Activated naive CD4-positive, alpha-beta T cell treated with anti-CD3 and anti-CD28 coated beads for 36 hours (primary cell): ENCODE results near the gene PDSS1. TPM values are rescaled to one million over a fixed set of nuclear protein-coding genes. Genes with fewer than 3 reads are reported as not detected.

Experiments used
- CTCF ChIA-PET: fragments of 350-600 bp; sonication (Branson Sonifier 250); formaldehyde crosslinking; loops from one replicate; lab custom pipeline; 2021; ENCODE audit warnings: antibody characterized with exemption; lab: Charles Lee
- DNase-seq: peaks from one replicate; pipeline ENCODE4 v3.0.0-alpha.2; 2020
- H3K27ac Mint-ChIP-seq: one replicate; pipeline ENCODE4 v1.8.0; 2021; ENCODE audit warnings: mild to moderate bottlenecking, mixed read lengths
- H3K27me3 Mint-ChIP-seq: one replicate; pipeline ENCODE4 v1.8.0; 2021; ENCODE audit warnings: low read depth, mixed read lengths
- H3K36me3 Mint-ChIP-seq: one replicate; pipeline ENCODE4 v1.8.0; 2021; ENCODE audit warnings: low read depth, mixed read lengths
- H3K4me1 Mint-ChIP-seq: one replicate; pipeline ENCODE4 v1.8.0; 2021; ENCODE audit warnings: low read depth, mixed read lengths
- H3K4me3 Mint-ChIP-seq: one replicate; pipeline ENCODE4 v1.8.0; 2021; ENCODE audit warnings: mild to moderate bottlenecking, moderate library complexity, mixed read lengths
- H3K9me3 Mint-ChIP-seq: one replicate; pipeline ENCODE4 v1.8.0; 2021; ENCODE audit warnings: mixed read lengths
- intact Hi-C: fragments of 100-400 bp; cut with micrococcal nuclease; formaldehyde crosslinking; loops from one replicate; pipeline ENCODE4 v1.15.1; 2023
- total RNA-seq, 2 experiments: library from RNA; stranded (reverse); gene quantifications; one replicate each; pipeline ENCODE4 v1.2.3, GENCODE V29; 2021

Gene PDSS1
- total RNA-seq, 2 experiments from 2014 or later, result 14.5 to 16.0 TPM

DNA sequence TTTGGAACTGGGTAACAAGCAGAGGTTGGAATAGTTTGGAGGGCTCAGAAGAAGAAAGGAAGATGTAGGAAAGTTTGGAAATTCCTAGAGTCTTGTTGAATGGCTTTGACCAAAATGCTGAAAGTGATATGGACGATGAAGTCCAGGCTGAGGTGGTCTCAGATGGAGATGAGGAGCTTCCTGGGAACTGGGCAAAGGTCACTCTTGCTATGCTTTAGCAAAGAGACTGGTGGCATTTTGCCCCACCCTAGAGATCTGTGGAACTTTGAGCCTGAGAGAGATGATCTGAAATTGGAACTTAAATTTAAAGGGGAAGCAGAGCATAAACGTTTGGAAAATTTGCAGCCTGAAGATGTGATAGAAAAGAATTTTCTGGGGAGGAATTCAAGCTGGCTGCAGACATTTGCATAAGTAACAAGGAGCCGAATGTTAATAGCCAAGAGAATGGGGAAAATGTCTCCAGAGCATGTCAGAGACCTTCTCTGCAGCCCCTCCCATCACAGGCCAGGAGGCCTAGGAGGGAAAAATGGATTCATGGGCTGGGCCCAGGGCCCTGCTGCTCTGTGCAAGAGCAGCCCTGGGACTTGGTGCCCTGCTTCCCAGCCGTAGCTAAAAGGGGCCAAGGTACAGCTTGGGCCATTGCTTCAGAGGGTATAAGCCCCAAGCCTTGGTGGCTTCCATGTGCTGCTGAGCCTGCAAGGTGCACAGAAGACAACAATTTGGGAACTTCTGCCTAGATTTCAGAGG is 3.6 kb downstream of the PDSS1 start:
- peaks cover 36% of the 10 kb centered on the region for H3K36me3 Mint-ChIP-seq
- CTCF ChIA-PET, result no interaction called here
- no peak for DNase-seq
- H3K4me3 Mint-ChIP-seq, result no peak overlapping the region
- no peaks in the 10 kb centered on the region for H3K27me3 Mint-ChIP-seq
- H3K9me3 Mint-ChIP-seq, result no peaks in the 10 kb centered on the region
- H3K27ac Mint-ChIP-seq, result no peak overlapping the region
- intact Hi-C loops, result no loop called here
- peaks cover 38% of the 10 kb centered on the region for H3K4me1 Mint-ChIP-seq

DNA sequence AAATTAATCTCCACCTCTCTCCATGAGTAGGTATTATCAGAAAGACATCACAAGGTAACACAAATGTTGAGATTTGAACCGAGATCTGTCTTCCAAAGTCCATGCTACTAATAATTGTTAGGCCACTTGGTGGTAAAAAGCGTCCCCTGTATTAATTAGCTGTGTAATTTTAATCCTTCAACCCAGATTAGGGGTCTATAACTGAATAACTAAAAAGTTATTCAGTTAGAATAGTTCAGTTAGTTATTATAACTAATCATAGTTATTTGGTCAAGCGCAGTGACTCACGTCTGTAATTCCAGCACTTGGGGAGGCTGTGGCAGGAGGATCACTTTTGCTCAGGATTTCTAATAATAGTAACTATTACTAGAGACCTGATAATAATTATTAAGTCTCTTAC is 5.6 kb downstream of the PDSS1 start:
- H3K27ac Mint-ChIP-seq, result no peak overlapping the region
- H3K36me3 Mint-ChIP-seq, result peaks cover 51% of the 10 kb centered on the region
- H3K4me3 Mint-ChIP-seq, result no peak overlapping the region
- H3K27me3 Mint-ChIP-seq, result no peaks in the 10 kb centered on the region
- peaks cover 34% of the 10 kb centered on the region for H3K4me1 Mint-ChIP-seq
- CTCF ChIA-PET, result no interaction called here
- no peaks in the 10 kb centered on the region for H3K9me3 Mint-ChIP-seq
- no peak for DNase-seq
- intact Hi-C loops, result no loop called here

DNA sequence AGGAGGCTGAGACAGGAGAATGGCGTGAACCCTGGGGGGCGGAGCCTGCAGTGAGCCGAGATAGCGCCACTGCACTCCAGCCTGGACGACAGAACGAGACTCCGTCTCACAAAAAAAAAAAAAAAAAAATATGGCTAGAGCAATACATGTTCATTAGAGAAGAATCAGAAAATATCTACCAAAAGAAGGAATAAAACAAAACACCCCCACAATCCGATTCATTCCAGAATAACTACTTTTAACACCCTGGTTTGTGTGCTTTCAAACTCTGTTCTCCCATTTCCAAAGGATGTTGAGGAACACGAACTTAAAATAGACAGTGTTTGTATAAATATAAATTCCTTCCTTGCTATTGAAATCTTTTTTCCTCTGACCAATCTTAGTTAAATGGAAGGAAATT is 6.5 kb downstream of the PDSS1 start:
- no peak overlapping the region for H3K4me3 Mint-ChIP-seq
- no peak overlapping the region for H3K27ac Mint-ChIP-seq
- CTCF ChIA-PET, result no interaction called here
- DNase-seq, result no peak
- intact Hi-C loops, result no loop called here
- peaks cover 54% of the 10 kb centered on the region for H3K36me3 Mint-ChIP-seq
- H3K9me3 Mint-ChIP-seq, result no peaks in the 10 kb centered on the region
- peaks cover 29% of the 10 kb centered on the region for H3K4me1 Mint-ChIP-seq
- no peaks in the 10 kb centered on the region for H3K27me3 Mint-ChIP-seq

DNA sequence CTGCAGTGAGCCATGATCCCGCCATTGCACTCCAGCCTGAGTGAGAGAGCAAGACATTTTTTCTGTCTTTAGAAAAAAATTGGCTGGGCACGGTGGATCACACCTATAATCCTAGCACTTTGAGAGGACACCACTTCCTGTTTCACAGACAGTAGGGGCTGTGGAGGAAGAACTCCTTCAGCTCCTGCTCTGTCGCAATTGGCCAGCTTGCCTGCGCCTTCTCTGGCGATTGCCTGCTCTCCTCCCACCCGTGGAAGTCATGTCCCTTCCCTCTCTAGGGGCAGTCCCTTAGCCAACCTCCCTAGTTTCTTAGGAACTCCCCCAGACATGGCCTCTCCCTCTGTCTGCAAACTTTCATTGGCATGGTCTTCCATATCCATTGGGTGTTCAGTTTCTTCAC is 8.7 kb downstream of the PDSS1 start:
- H3K4me1 Mint-ChIP-seq, result peaks cover 8% of the 10 kb centered on the region
- intact Hi-C loops, result no loop called here
- no peak overlapping the region for H3K27ac Mint-ChIP-seq
- H3K36me3 Mint-ChIP-seq, result peaks cover 44% of the 10 kb centered on the region
- no peak for DNase-seq
- no peak overlapping the region for H3K4me3 Mint-ChIP-seq
- no peaks in the 10 kb centered on the region for H3K9me3 Mint-ChIP-seq
- CTCF ChIA-PET, result interaction anchor here (1.7 kb wide), 1 partner anchor 20 kb away, joined by 7 read pairs; no protein-coding TSS in a partner anchor
- no peaks in the 10 kb centered on the region for H3K27me3 Mint-ChIP-seq

DNA sequence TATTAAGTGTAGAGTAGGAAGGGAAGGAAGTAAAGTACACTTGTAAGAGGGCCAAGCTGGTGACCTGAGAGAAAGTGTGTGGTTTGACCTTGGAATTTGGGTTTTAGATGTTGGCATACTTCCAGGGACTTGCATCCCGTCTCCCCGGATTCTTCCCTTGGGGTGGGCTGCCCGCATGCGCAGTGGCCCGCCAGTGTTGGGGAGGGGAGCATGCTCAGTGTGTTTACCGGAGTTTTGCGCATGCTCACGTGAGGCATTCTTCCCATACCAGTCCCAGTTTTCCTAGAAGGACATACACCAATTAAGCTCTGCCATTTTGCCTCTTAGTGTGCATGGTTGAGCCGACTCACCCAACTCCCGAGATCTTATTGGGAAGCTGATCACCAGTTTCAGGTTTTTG is 9.4 kb downstream of the PDSS1 start:
- CTCF ChIA-PET, result interaction anchor here (0.6 to 2.2 kb wide), 3 partner anchors 19 to 29 kb away, joined by 3 to 8 read pairs (median 3); no protein-coding TSS in a partner anchor
- Mint-ChIP-seq H3K4me3 (no peak overlapping the region), H3K4me1 (peaks cover 5% of the 10 kb centered on the region), H3K27me3 (no peaks in the 10 kb centered on the region), H3K9me3 (no peaks in the 10 kb centered on the region), H3K36me3 (peaks cover 41% of the 10 kb centered on the region), H3K27ac (no peak overlapping the region)
- intact Hi-C loops, result no loop called here
- no peak for DNase-seq

GRCh38 chr10:26711324-26711723 is 13.8 kb downstream of the PDSS1 start:
- no peak overlapping the region for H3K27ac Mint-ChIP-seq
- intact Hi-C loops, result no loop called here
- CTCF ChIA-PET, result no interaction called here
- H3K36me3 Mint-ChIP-seq, result peaks cover 39% of the 10 kb centered on the region
- H3K4me3 Mint-ChIP-seq, result no peak overlapping the region
- no peaks in the 10 kb centered on the region for H3K4me1 Mint-ChIP-seq
- no peaks in the 10 kb centered on the region for H3K9me3 Mint-ChIP-seq
- no peak for DNase-seq
- H3K27me3 Mint-ChIP-seq, result no peaks in the 10 kb centered on the region

GRCh38 chr10:26714415-26715136 is 17.1 kb downstream of the PDSS1 start:
- peaks cover 29% of the 10 kb centered on the region for H3K36me3 Mint-ChIP-seq
- peaks cover 2% of the 10 kb centered on the region for H3K4me1 Mint-ChIP-seq
- intact Hi-C loops, result no loop called here
- no peak for DNase-seq
- CTCF ChIA-PET, result interaction anchor here (1.6 kb wide), 1 partner anchor 9 kb away, joined by 4 read pairs; no protein-coding TSS in a partner anchor
- no peak overlapping the region for H3K4me3 Mint-ChIP-seq
- no peaks in the 10 kb centered on the region for H3K27me3 Mint-ChIP-seq
- H3K9me3 Mint-ChIP-seq, result no peaks in the 10 kb centered on the region
- no peak overlapping the region for H3K27ac Mint-ChIP-seq

GRCh38 chr10:26715137-26715487 is 17.6 kb downstream of the PDSS1 start:
- CTCF ChIA-PET, result interaction anchor here (1.0 to 2.5 kb wide), 2 partner anchors 11 to 166 kb away, joined by 7 read pairs; no protein-coding TSS in a partner anchor
- Mint-ChIP-seq H3K27me3 (no peaks in the 10 kb centered on the region), H3K4me3 (no peak overlapping the region), H3K36me3 (peaks cover 31% of the 10 kb centered on the region), H3K27ac (no peak overlapping the region), H3K9me3 (no peaks in the 10 kb centered on the region), H3K4me1 (peaks cover 2% of the 10 kb centered on the region)
- intact Hi-C loops, result no loop called here
- DNase-seq, result no peak

GRCh38 chr10:26717476-26717875 is 20.0 kb downstream of the PDSS1 start:
- CTCF ChIA-PET, result interaction anchor here (2.5 kb wide), 1 partner anchor 9 kb away, joined by 7 read pairs; no protein-coding TSS in a partner anchor
- no peak overlapping the region for H3K4me3 Mint-ChIP-seq
- no peaks in the 10 kb centered on the region for H3K9me3 Mint-ChIP-seq
- no peaks in the 10 kb centered on the region for H3K27me3 Mint-ChIP-seq
- peaks cover 35% of the 10 kb centered on the region for H3K36me3 Mint-ChIP-seq
- DNase-seq, result no peak
- intact Hi-C loops, result no loop called here
- no peak overlapping the region for H3K27ac Mint-ChIP-seq
- H3K4me1 Mint-ChIP-seq, result peaks cover 2% of the 10 kb centered on the region

DNA sequence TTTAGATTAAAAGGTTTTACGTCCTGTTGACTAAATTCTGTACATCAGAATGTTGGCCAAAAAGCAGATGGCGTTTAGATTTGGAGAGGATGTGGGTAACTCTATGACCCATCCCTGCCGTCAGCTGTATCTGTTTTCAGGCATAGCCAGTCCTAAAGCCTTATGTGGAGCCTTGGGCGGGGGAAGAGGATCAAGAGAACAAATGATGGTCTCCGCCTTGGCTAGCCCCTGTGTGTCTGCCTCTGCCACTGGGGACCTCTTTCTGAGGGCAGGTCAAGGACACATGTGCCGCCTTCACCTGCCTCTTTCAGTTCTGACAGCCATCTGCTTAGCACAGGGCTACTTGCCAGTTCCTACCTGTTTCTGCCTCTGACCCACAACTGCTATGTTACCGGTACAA is 24.1 kb downstream of the PDSS1 start:
- intact Hi-C loops, result loop anchor here (10.0 kb wide), 1 partner anchor 643 kb away; no protein-coding TSS in a partner anchor
- H3K27ac Mint-ChIP-seq, result no peak overlapping the region
- H3K9me3 Mint-ChIP-seq, result no peaks in the 10 kb centered on the region

DNA sequence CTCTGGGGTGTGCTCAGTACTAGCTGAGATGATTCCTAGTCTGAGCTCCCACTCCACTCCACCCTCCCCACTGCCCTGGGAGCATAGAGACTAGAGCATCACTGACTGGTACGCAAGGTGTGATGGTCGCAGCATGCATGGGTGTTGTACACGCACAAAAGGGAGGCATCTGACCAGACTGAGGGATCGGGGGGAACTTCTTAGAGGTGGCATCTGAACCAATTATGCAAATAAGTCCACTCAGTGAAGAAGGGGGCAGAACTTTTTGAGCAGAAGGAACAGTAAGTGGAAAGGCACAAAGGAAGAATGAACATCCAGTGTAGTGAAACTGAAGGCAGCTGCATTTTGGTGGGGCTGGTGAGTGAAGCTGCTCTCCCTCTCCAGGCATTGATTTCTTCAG is 25.5 kb downstream of the PDSS1 start:
- Mint-ChIP-seq H3K9me3 (no peaks in the 10 kb centered on the region), H3K27ac (no peak overlapping the region), H3K36me3 (peaks cover 50% of the 10 kb centered on the region), H3K27me3 (no peaks in the 10 kb centered on the region), H3K4me3 (no peak overlapping the region), H3K4me1 (peaks cover 2% of the 10 kb centered on the region)
- intact Hi-C loops, result loop anchor here (10.0 kb wide), 1 partner anchor 642 kb away; no protein-coding TSS in a partner anchor
- DNase-seq, result no peak
- CTCF ChIA-PET, result interaction anchor here (1.3 to 7.0 kb wide), 2 partner anchors 9 to 160 kb away, joined by 4 to 145 read pairs; no protein-coding TSS in a partner anchor

More for the DNA sequence above, 24.1 kb downstream of the PDSS1 start:
- CTCF ChIA-PET, result no interaction called here
- H3K4me3 Mint-ChIP-seq, result no peak overlapping the region
- no peaks in the 10 kb centered on the region for H3K27me3 Mint-ChIP-seq
- peaks cover 43% of the 10 kb centered on the region for H3K36me3 Mint-ChIP-seq
- H3K4me1 Mint-ChIP-seq, result peaks cover 2% of the 10 kb centered on the region
- DNase-seq, result peak; percentile 28
